Ovary (tissue), 3 donors: ENCODE data around the gene STRADB.

Source experiments
- CTCF ChIP-seq, 3 donors: fragments of 450-650 bp in 2 of 3; fragments of 200-600 bp in 1 of 3; IDR thresholded peaks; one replicate each; pipeline versions ENCODE4 v1.5.1 to v1.8.0; 2016 to 2022; ENCODE audit warnings: antibody characterized with exemption in 3 of 3, mild to moderate bottlenecking in 1 of 3
- EP300 ChIP-seq: sonication (generic); formaldehyde crosslinking; IDR thresholded peaks from one replicate; pipeline ENCODE4 v1.6.1; 2017; ENCODE audit warnings: antibody characterized with exemption
- POLR2A ChIP-seq: fragments of 450-650 bp; IDR thresholded peaks from one replicate; pipeline ENCODE4 v1.6.1; 2017; ENCODE audit warnings: antibody characterized with exemption, mild to moderate bottlenecking, moderate library complexity
- donor health status: DM: no; HTN: no; CAD: no.

GRCh38 chr2:201467666-201468065, 16.1 kb downstream of the STRADB start:
- TF ChIP-seq EP300 (no peak), CTCF (IDR thresholded peaks at IDR 0.05) (no peak), POLR2A (no peak)
